DLD1 (cell line): ENCODE data around the gene GSTA4.
"Not testable (repeated sequence)": the region's sequence is repeated elsewhere in the genome, so short reads cannot be mapped to it uniquely, and the experiment has no call there.

Experiments used
- in situ Hi-C: cut with HindIII; loops from 2 replicates; pipeline ENCODE4 v1.10.0; 2017; ENCODE audit warnings: low sequenced_read_pairs

Gene GSTA4

DNA sequence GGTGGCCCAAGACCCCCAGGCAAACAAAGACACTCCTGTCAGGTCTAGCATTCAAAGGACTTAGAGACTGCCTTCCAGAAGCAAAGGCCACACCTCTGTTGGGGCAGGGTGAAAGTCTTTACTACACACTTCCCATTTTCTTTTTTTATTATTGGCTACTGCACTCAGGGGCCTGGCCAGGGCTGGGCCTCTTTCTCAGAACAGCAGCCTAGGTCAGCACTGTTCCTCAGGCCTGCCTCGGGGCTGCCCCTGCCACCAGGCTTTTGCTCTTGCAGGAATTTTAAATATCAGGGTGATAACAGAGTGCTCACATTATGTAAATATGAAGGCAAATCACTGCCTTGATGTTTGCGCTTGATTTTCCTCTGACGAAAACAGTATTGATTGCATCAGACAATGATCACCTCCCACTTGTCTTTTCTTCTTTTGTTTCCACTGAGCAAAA lies 18.5 kb downstream of the GSTA4 start:
- in situ Hi-C loops, result no loop called here

GRCh38 chr6:52976149-52976548 lies 18.9 kb downstream of the GSTA4 start:
- in situ Hi-C loops, result no loop called here

GRCh38 chr6:52975580-52975979 lies 19.5 kb downstream of the GSTA4 start:
- in situ Hi-C loops, result no loop called here

DNA sequence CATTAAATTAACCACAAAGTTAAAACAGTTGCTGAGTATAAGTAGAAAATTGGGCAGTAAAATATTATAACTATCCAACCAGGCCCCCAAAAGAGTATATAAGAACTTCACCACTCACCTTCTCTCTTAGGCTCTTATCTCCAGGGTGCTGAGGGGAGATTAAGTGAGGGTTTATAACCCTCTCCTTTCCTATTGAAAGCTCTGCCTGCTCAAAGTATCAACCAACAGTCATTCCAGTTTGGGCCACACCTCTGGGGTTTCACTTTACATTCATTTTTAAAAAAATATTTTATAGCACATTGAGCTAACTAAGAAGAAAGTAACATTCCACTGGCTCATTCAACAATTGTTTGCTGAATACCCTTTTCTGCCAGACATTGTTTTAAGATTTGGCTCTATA lies 22.1 kb downstream of the GSTA4 start:
- in situ Hi-C loops, result no loop called here

GRCh38 chr6:52969359-52969758 lies 25.7 kb downstream of the GSTA4 start:
- in situ Hi-C loops, result no loop called here

GRCh38 chr6:52966101-52966500 lies 29.0 kb downstream of the GSTA4 start:
- in situ Hi-C loops, result no loop called here

DNA sequence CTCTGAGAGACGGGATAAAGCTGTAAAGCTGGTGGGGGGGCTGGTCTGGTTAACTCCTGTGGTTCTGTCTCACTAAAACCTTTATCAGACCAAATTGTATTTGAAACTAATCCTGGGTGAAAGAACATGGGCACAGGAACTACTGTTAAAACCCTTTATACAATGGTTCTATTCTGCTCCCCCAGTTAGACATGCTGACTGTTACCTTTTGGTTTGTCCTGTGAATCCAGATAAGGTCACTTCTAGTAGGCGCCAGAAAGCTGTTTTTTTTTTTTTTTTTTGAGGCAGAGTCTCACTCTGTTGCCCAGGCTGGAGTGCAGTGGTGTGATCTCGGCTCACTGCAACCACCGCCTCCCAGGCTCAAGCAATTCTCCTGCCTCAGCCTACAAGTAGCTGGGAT lies 29.7 kb downstream of the GSTA4 start:
- in situ Hi-C loops, result no loop called here

DNA sequence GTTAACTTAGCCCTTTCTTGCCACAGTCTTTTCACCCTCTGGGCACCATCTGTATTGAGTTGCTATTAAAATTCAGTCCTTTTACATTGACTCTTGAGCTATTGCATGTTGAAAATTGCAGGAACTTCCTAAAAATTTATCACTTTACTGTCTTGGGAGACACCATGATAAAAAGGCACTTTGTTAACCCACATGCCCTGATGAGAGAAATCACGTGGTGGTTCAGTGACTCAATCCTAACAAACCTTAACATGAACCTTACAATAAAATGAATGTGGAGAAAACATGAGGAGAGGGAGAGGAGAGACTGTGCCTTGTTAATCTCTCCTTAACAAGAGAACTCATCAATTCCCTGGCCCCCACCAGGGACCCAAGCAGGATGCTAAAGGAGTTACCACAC lies 30.8 kb downstream of the GSTA4 start:
- in situ Hi-C loops, result no loop called here

GRCh38 chr6:52962701-52963100 lies 32.4 kb downstream of the GSTA4 start:
- in situ Hi-C loops, result no loop called here

GRCh38 chr6:52961022-52961421 lies 34.1 kb downstream of the GSTA4 start:
- in situ Hi-C loops, result not testable (repeated sequence)

DNA sequence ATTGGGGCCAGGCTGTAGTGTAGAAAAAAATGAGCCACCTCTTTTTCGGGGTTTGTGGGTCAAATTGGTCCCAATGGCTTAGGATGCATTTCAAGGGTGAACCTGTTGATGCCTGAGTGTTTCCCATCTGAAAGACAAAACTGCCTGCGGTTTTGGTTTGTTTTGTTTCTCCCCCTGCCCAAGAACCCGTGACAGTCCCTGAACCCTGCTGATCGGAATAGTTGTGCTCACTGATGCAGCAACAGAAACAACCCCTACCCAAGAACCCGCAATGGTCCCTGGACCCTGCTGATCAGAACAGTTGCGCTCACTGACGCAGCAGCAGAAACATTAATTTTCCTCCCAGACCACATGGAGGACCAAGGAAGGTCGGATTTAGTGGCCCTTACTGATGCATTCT lies 34.9 kb downstream of the GSTA4 start:
- in situ Hi-C loops, result not testable (repeated sequence)

DNA sequence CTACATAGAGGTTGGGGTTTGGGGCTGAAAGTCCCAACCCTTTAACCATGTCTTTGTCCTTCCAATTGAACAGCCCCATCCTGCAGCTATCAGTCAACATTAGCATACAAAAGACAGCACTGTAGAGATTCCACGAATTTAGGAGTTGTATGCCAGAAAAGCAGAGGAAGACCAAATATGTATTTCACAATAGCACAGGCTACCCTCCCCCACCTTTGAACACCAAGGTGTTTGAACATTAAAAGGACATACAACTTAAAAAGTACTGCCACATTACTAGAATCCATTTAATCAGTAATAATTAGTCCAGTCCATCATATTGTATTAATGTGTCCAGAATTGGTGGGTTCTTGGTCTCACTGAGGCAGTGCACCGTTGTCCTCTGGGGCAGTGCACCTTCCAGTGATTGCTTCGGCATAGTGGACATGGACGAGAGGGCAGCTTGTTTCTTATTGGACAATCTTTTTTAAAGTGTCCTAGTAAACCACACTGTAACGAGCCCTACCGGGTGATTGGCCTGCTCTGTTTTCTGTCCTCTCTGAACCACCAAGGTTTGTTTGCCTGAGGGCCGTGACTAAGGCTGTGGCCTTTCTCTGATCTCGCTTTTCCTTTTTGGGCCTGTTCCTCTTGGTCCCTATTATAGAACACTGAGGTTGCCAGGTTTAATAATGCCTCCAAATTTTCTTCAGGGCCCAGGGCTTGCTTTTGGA lies 36.4 kb downstream of the GSTA4 start:
- in situ Hi-C loops, result no loop called here

- in situ Hi-C loops, result no loop called here
Measured at GRCh38 chr6:52955871-52956270, 39.2 kb downstream of the GSTA4 start.

DNA sequence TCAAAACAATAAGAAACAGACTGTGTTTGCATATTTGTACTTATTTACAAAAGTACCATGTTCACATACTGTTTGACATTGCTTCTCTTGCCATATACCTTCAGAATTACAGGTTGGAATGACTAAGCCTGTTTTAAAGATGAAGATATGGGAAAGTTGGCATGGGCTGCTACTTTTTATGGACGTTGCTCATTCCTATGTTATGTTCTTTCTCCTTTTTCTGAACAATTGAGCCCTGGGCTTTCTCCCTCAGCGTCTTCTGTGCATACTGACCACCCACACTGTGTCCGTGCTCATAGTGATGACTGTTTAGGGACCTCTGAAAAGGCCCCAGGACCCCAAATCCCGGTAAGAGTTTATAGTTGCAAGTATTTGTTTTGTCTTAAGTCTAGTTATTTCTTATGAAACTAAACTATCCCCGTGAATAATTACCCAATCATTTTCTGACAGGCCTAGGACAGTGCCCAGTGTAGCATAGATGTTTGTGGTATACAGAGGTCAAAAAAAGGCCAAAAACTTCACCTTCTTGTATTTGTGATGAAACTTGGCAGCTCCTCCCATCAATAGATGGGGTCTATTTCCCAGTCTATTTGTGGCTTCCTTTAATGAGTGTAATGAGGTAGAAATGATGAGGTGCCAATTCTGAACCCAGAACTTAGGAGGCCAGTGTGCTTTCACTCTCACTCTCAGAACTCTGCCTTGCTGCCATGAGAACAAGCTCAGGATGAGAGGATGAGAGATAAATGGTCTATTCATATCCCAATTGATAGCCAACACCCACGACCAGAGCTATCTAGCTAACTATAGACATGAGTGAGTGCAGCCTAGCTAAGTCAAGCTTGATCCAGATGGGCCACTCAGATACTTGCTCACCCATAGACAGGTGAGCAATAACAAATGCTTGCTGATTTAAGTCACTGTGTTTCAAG lies 40.9 kb downstream of the GSTA4 start:
- in situ Hi-C loops, result no loop called here

- in situ Hi-C loops, result no loop called here
Measured at GRCh38 chr6:52946306-52946705, 48.8 kb downstream of the GSTA4 start.

DNA sequence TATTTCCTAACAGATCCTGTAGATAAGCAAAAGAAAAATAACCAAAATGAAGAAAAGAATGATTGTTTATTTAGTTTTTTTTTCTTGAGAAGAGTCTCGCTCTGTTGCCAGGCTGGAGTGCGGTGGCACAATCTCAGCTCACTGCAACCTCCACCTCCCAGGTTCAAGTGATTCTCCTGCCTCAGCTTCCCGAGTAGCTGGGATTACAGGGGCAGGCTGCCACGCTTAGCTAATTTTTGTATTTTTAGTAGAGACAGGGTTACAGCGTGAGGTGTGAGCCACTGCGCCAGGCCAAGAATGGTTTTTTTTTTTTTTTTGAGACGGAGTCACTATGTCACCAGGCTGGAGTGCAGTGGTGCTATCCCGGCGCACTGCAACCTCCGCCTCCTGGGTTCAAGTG lies 52.3 kb downstream of the GSTA4 start:
- in situ Hi-C loops, result not testable (repeated sequence)

GRCh38 chr6:52942221-52942620 lies 52.9 kb downstream of the GSTA4 start:
- in situ Hi-C loops, result no loop called here

DNA sequence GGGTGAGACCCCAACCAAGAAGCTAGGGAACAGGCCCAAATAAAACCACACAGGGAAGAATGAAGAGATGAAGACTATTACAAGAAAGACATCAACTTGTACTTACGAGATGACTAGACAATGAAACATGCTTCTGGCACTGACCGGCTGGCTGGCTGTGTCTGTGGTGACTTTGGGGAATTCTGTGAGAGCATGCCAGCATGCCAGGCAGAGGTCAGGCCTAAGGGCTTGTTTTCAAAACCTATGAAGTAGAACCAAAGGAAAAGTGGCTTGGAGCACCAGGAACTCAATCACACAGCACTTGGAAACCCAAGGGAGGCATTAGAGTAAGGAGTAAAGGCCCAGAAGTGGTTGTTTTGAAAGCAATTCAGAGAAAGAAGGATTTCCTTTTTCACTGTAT lies 57.2 kb downstream of the GSTA4 start:
- in situ Hi-C loops, result no loop called here

- in situ Hi-C loops, result no loop called here
Measured at GRCh38 chr6:52933778-52934177, 61.3 kb downstream of the GSTA4 start.

DNA sequence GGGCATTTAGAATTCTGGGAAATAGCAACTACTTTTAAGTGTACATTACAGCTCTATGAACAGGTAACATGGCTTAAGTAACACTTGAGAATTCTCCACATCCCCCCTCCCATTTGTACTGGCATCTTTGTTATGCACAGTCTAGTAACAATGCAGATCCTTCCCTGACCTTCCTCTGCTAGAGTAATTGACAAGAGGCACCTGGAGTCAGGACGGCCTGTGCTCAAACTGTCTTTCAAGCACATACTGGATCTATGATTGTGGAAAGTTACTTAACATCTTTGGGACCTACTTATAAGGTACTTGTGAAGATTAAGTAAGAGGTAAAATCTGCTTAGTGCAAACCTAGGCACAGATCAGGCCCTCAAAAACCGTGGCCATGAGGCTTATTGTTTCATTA lies 63.7 kb downstream of the GSTA4 start:
- in situ Hi-C loops, result no loop called here

DNA sequence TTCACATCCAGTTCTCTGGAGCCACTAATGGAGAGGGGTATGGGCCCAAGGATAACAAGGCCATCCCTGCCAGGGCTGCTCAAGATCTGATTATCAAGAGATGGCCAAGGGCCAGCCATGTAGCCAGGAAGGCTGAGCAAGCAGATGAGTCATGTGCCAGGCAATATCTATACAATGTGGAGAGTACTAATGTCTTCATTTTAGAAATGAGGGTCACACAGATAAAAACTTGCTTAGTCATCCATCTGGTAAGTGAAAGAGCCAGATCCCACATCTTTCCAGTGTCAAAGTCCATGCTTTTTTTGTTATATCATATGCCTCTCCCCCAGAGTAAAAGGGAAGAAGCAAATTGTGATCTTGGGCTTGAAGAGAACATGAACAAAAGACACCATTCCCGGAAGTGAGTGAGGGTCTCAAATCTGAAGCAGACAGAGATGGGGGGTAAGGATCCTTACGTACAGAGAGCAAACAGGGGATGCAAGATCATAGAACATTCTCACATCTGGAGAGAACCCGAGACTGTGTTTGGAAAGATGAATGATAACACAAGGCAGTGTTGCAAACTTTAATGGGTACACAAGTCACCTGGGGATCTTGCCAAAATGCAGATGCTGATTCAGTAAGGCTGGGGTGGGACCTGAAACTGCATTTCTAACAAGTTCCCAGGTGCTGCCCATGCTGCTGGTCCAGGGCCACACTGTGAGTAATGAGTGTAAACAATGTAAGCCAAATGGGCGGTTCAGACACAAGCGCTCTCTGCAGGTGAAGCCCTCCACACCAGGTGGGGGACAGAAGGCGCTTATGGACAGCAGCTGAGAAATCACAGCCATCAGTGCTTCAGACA lies 65.5 kb downstream of the GSTA4 start:
- in situ Hi-C loops, result no loop called here
